Small intestine (tissue), 7 donors: Measurements from ENCODE around the gene MVB12B. TPM values are rescaled to one million over a fixed set of nuclear protein-coding genes. Genes with fewer than 3 reads are reported as not detected.

ENCODE experiments used
- DNase-seq, 2 donors: peaks; one replicate each; pipeline versions ENCODE4 v3.0.0 to v3.0.0-alpha.2; 2013
- FAIRE-seq: peaks from 2 replicates; lab custom pipeline; 2012; peaks lifted over from hg19 to GRCh38; lab: Jason Lieb, UNC
- H3K27ac ChIP-seq, 3 donors: one replicate each; pipeline ENCODE4 v1.5.1; 2013; ENCODE audit warnings: low read length in 2 of 3, mild to moderate bottlenecking in 2 of 3, control low read depth in 1 of 3, inconsistent platforms in 1 of 3, low read depth in 1 of 3, moderate library complexity in 1 of 3
- H3K27me3 ChIP-seq, 3 donors: one replicate each; pipeline ENCODE4 v1.6.1; 2013; ENCODE audit warnings: low read length in 3 of 3, inconsistent platforms in 1 of 3; ENCODE audit not compliant: control insufficient read depth in 3 of 3, insufficient read depth in 3 of 3
- H3K36me3 ChIP-seq, 3 donors: one replicate each; pipeline ENCODE4 v1.6.1; 2013; ENCODE audit warnings: low read length in 3 of 3, inconsistent platforms in 1 of 3, low read depth in 1 of 3, mild to moderate bottlenecking in 1 of 3, moderate library complexity in 1 of 3; ENCODE audit not compliant: control insufficient read depth in 3 of 3, insufficient read depth in 2 of 3
- H3K4me1 ChIP-seq, 3 donors: one replicate each; pipeline ENCODE4 v1.6.1; 2013; ENCODE audit warnings: low read length in 2 of 3, inconsistent platforms in 1 of 3, low read depth in 1 of 3, mild to moderate bottlenecking in 1 of 3, moderate library complexity in 1 of 3; ENCODE audit not compliant: control insufficient read depth in 3 of 3, insufficient read depth in 2 of 3
- H3K4me3 ChIP-seq, 3 donors: one replicate each; pipeline ENCODE4 v1.5.1; 2013; ENCODE audit warnings: low read length in 3 of 3, control low read depth in 1 of 3, inconsistent platforms in 1 of 3, low read depth in 1 of 3, mild to moderate bottlenecking in 1 of 3, moderate library complexity in 1 of 3
- H3K9me3 ChIP-seq, 2 donors: one replicate each; pipeline ENCODE4 v1.6.1; 2013; ENCODE audit warnings: low read depth in 1 of 2, low read length in 1 of 2; ENCODE audit not compliant: control insufficient read depth in 2 of 2, insufficient read depth in 1 of 2
- WGBS, 3 donors: extraction: QIAGEN DNeasy Blood & Tissue Kit; methylation state at CpG; one replicate each; pipeline ENCODE4 v1.1.7; 2013; 5-methylcytosine and 5-hydroxymethylcytosine counted together
- polyA plus RNA-seq, 4 donors: library from polyadenylated mRNA; stranded (reverse) in 3 of 4; unstranded in 1 of 4; fragments of 200-250 nt in 3 of 4; fragments of 120-200 nt in 1 of 4; gene quantifications; one replicate each; pipeline versions ENCODE4 v1.2.1 to v1.2.3, GENCODE V29; 2013
- donor health status: healthy with polysubstance abuse.
- donor health status: control.
- donor health status: control.
- donor health status: Bipolar disorder and iron deficiency.
- donor health status: healthy.

Gene MVB12B
- polyA plus RNA-seq, 4 donors = 1.6 to 10.0 (median 4.2) TPM

- Histone ChIP-seq H3K4me1 (peaks cover 0 to 9% (median 0%) of the 10 kb centered on the region in 3 donors), H3K27me3 (no peaks in the 10 kb centered on the region), H3K4me3 (no peak overlapping the region), H3K36me3 (no peaks in the 10 kb centered on the region), H3K9me3 (no peaks in the 10 kb centered on the region), H3K27ac (no peak overlapping the region)
- DNase-seq = no peak
- 67 to 71% (median 70%) methylated on average over 9 of the region's 9 CpGs for WGBS, 3 donors
- no peak for FAIRE-seq
Observed at GRCh38 chr9:126293522-126293889, 33.1 kb upstream of the MVB12B start.

GRCh38 chr9:126294331-126295081 is 32.1 kb upstream of the MVB12B start:
- no peak overlapping the region for H3K4me3 ChIP-seq
- FAIRE-seq (no peak), DNase-seq (no peak)
- no peaks in the 10 kb centered on the region for H3K36me3 ChIP-seq
- H3K27ac ChIP-seq = no peak overlapping the region
- H3K4me1 ChIP-seq = peaks cover 0 to 11% (median 0%) of the 10 kb centered on the region in 3 donors
- no peaks in the 10 kb centered on the region for H3K9me3 ChIP-seq
- H3K27me3 ChIP-seq = no peaks in the 10 kb centered on the region
- WGBS, 3 donors = 81 to 89% (median 88%) methylated on average over 15 of the region's 15 CpGs

GRCh38 chr9:126295082-126295477 is 31.5 kb upstream of the MVB12B start:
- 58 to 81% (median 73%) methylated on average over 5 of the region's 5 CpGs for WGBS, 3 donors
- H3K4me1 ChIP-seq = peaks cover 0 to 11% (median 0%) of the 10 kb centered on the region in 3 donors
- no peaks in the 10 kb centered on the region for H3K9me3 ChIP-seq
- H3K27me3 ChIP-seq = no peaks in the 10 kb centered on the region
- FAIRE-seq (no peak), DNase-seq (no peak)
- H3K27ac ChIP-seq = no peak overlapping the region
- H3K36me3 ChIP-seq = no peaks in the 10 kb centered on the region
- H3K4me3 ChIP-seq = no peak overlapping the region

- Histone ChIP-seq H3K4me1 (peaks cover 0 to 14% (median 0%) of the 10 kb centered on the region in 3 donors), H3K4me3 (no peak overlapping the region), H3K27me3 (no peaks in the 10 kb centered on the region), H3K36me3 (no peaks in the 10 kb centered on the region), H3K9me3 (no peaks in the 10 kb centered on the region), H3K27ac (no peak overlapping the region)
- WGBS, 3 donors = 60 to 78% (median 75%) methylated on average over 1 of the region's 1 CpG
- no peak for FAIRE-seq
- no peak for DNase-seq
Observed at GRCh38 chr9:126295516-126295915, 31.1 kb upstream of the MVB12B start.

GRCh38 chr9:126295936-126296600 is 30.6 kb upstream of the MVB12B start:
- no peaks in the 10 kb centered on the region for H3K27me3 ChIP-seq
- no peak for DNase-seq
- FAIRE-seq = no peak
- H3K4me3 ChIP-seq = no peak overlapping the region
- 54 to 75% (median 54%) methylated on average over 17 of the region's 17 CpGs for WGBS, 3 donors
- peaks cover 0 to 16% (median 0%) of the 10 kb centered on the region in 3 donors for H3K4me1 ChIP-seq
- no peaks in the 10 kb centered on the region for H3K36me3 ChIP-seq
- H3K9me3 ChIP-seq = no peaks in the 10 kb centered on the region
- H3K27ac ChIP-seq = no peak overlapping the region

GRCh38 chr9:126296687-126297086 is 29.9 kb upstream of the MVB12B start:
- 77 to 92% (median 81%) methylated on average over 6 of the region's 6 CpGs for WGBS, 3 donors
- no peak overlapping the region for H3K4me3 ChIP-seq
- FAIRE-seq (no peak), DNase-seq (no peak)
- no peaks in the 10 kb centered on the region for H3K9me3 ChIP-seq
- H3K36me3 ChIP-seq = no peaks in the 10 kb centered on the region
- H3K4me1 ChIP-seq = peaks cover 0 to 16% (median 0%) of the 10 kb centered on the region in 3 donors
- no peak overlapping the region for H3K27ac ChIP-seq
- no peaks in the 10 kb centered on the region for H3K27me3 ChIP-seq

DNA sequence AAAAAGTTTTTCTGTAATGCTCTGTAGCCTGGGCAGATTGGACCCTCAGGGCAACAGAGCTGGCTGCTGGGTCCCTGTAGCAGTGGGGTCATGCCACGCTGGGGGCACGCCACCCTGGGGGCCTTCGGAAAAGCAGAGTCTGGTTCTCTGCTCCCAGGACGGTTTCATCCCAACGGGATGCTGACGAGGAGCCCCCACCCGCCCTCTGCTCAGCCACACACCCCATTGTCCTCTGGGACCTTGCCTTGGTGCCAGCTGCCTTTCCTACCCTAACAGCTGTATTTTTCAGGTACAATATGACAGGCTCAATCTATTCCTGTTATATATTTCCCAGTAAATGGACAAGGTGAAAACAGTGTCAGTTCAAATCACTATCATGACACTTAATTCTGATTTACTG is 29.0 kb upstream of the MVB12B start:
- WGBS, 3 donors = 43 to 70% (median 54%) methylated on average over 7 of the region's 7 CpGs
- H3K9me3 ChIP-seq = no peaks in the 10 kb centered on the region
- peaks cover 0 to 16% (median 0%) of the 10 kb centered on the region in 3 donors for H3K4me1 ChIP-seq
- H3K27ac ChIP-seq = no peak overlapping the region
- H3K27me3 ChIP-seq = no peaks in the 10 kb centered on the region
- H3K4me3 ChIP-seq = no peak overlapping the region
- DNase-seq (no peak), FAIRE-seq (no peak)
- no peaks in the 10 kb centered on the region for H3K36me3 ChIP-seq

GRCh38 chr9:126298063-126298801 is 28.4 kb upstream of the MVB12B start:
- H3K9me3 ChIP-seq = no peaks in the 10 kb centered on the region
- H3K36me3 ChIP-seq = no peaks in the 10 kb centered on the region
- no peak overlapping the region for H3K4me3 ChIP-seq
- peak overlapping the region in 1 of 3 donors; percentile 6 for H3K27ac ChIP-seq
- FAIRE-seq (no peak), DNase-seq (peak; percentile 30 to 89)
- 17 to 39% (median 30%) methylated on average over 27 of the region's 27 CpGs for WGBS, 3 donors
- H3K4me1 ChIP-seq = peaks cover 0 to 17% (median 0%) of the 10 kb centered on the region in 3 donors
- H3K27me3 ChIP-seq = no peaks in the 10 kb centered on the region
